SU-DHL-6 (cell line): ENCODE data around the gene FABP3.

ENCODE experiments used
- H2AFZ ChIP-seq: fragments of 200-600 bp; sonication (generic); 2 replicates; pipeline ENCODE4 v1.6.1; 2014; ENCODE audit warnings: low read depth, mild to moderate bottlenecking, moderate library complexity, mixed read lengths, antibody characterized with exemption, low read length; ENCODE audit not compliant: severe bottlenecking
- H3F3A ChIP-seq: fragments of 200-600 bp; shearing (Covaris generic); 2 replicates; pipeline ENCODE4 v1.6.0; 2016; ENCODE audit warnings: antibody characterized with exemption, mild to moderate bottlenecking; ENCODE audit not compliant: insufficient read depth
- H3K27ac ChIP-seq: fragments of 200-600 bp; sonication (generic); 2 replicates; pipeline ENCODE4 v1.5.1; 2016; ENCODE audit warnings: low read depth, mild to moderate bottlenecking, low read length, moderate library complexity, mixed read lengths
- H3K27me3 ChIP-seq: fragments of 200-600 bp; sonication (generic), shearing (Covaris generic); 2 replicates; pipeline ENCODE4 v1.6.0; 2014; ENCODE audit warnings: mild to moderate bottlenecking, low read length
- H3K36me3 ChIP-seq: fragments of 200-600 bp; sonication (generic); 2 replicates; pipeline ENCODE4 v1.6.1; 2014; ENCODE audit warnings: mild to moderate bottlenecking, low read length, mixed read lengths
- H3K4me2 ChIP-seq: fragments of 300-600, 200-600 bp; shearing (Covaris generic), sonication (generic); 2 replicates; pipeline ENCODE4 v1.6.0; 2014; ENCODE audit warnings: low read length, low read depth, mild to moderate bottlenecking; ENCODE audit not compliant: poor library complexity, severe bottlenecking
- H3K4me3 ChIP-seq: fragments of 200-600 bp; sonication (generic); 2 replicates; pipeline ENCODE4 v1.5.1; 2014; ENCODE audit warnings: antibody characterized with exemption, low read length, mild to moderate bottlenecking, mixed read lengths; ENCODE audit not compliant: insufficient read depth, poor library complexity, severe bottlenecking
- H3K79me2 ChIP-seq: fragments of 200-600 bp; sonication (generic); 2 replicates; pipeline ENCODE4 v1.6.1; 2014; ENCODE audit warnings: mild to moderate bottlenecking, low read length, moderate library complexity; ENCODE audit not compliant: insufficient read depth
- H3K9ac ChIP-seq: fragments of 200-600 bp; sonication (generic); 2 replicates; pipeline ENCODE4 v1.7.0; 2014; ENCODE audit warnings: mild to moderate bottlenecking, low read length
- H3K9me2 ChIP-seq: fragments of 200-600 bp; sonication (generic); replicated peaks from 2 replicates; pipeline ENCODE4 v1.6.1; 2014; ENCODE audit warnings: low read length; ENCODE audit not compliant: insufficient read depth
- H3K9me3 ChIP-seq: fragments of 200-600 bp; sonication (generic); 2 replicates; pipeline ENCODE4 v1.6.1; 2014; ENCODE audit warnings: low read length, mixed read lengths; ENCODE audit not compliant: insufficient read depth
- H4K20me1 ChIP-seq: fragments of 200-600 bp; sonication (generic); 2 replicates; pipeline ENCODE4 v1.6.1; 2014; ENCODE audit warnings: low read depth, mild to moderate bottlenecking, antibody characterized with exemption, low read length, moderate library complexity, mixed read lengths
- EZH2phosphoT487 ChIP-seq: fragments of 200-600 bp; sonication (generic), shearing (Covaris generic); conservative IDR thresholded peaks from 2 replicates; pipeline ENCODE4 v1.6.1; 2018; ENCODE audit warnings: mild to moderate bottlenecking, antibody characterized with exemption, low read length, moderate library complexity, mixed read lengths
- TF ChIP-seq, protein P1 (sequence below): fragments of 200-600 bp; sonication (generic); IDR thresholded peaks from one replicate; pipeline ENCODE4 v1.5.1; 2017; ENCODE audit warnings: antibody characterized with exemption, mild to moderate bottlenecking, low read length, moderate library complexity; ENCODE audit not compliant: insufficient read depth, poor library complexity, severe bottlenecking

FABP3 gene

DNA sequence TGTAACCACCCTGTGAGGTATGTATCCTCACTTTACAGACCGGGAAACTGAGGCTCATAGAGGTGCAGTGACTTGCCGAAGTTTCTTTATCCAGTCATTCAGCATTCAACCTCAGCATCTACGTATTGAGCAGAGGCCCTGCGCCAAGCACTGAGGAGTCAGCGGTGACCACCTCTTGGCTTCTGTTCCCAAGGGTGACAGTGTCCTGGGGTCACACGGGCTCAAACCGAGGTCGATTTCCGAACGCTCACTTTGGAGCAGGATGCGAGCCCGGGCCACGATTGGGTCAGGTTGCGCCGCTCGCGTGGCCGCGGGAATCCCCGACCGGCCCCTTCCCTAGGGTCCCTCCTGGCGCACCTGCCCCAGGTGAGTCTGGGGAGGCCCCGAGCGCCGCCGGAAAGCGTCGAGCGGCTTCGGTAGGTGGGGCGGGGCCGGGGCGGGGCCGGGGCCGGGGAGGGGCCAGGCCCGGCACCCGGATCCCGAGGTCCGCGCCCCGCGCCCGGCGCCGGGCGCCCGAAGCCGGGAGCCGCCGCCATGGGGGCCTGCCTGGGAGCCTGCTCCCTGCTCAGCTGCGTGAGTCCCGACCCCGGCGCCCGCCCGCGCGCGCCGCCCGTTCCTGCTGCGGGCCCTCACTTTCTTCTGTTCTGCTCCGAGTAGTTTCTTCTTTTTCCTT is 40.0 kb upstream of the FABP3 start, which contains the start of gene SERINC2:
TSS of gene SERINC2 (plus strand) at position 482 of the 673 bp plus-strand sequence. CDS start at position 535, 53 bp downstream.
- no peaks in the 10 kb centered on the region for H3K36me3 ChIP-seq

DNA sequence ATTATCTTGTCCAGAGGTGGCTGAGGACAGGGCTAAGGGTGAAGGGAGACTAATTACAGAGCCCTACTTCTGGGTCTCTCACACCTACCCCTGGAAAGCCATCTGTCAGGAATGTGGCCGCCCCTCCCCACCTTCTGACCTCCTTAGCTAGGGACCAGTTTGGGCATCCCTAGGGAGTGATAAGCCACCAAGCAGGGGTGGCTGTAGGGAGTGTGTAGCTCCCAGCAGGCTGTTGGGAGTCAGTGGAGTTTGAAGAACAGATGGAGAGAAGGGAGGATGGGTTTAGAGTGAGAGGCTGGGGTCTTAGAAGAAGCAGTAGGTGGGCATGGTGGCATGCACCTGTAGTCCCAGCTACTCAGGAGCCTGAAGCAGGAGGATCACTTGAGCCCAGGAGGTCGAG is 39.3 kb upstream of the FABP3 start:
- no peaks in the 10 kb centered on the region for H3K9me2 ChIP-seq
- H3K4me2 ChIP-seq = no peak overlapping the region
- H2AFZ ChIP-seq = no peak overlapping the region
- H3K9ac ChIP-seq = no peak overlapping the region
- H3K4me3 ChIP-seq = no peak overlapping the region
- no peaks in the 10 kb centered on the region for H4K20me1 ChIP-seq
- no peaks in the 10 kb centered on the region for H3K9me3 ChIP-seq
- H3K27ac ChIP-seq = no peak overlapping the region
- no peaks in the 10 kb centered on the region for H3K27me3 ChIP-seq
- H3F3A ChIP-seq = no peaks in the 10 kb centered on the region
- no peaks in the 10 kb centered on the region for H3K79me2 ChIP-seq
- H3K36me3 ChIP-seq = no peaks in the 10 kb centered on the region
- TF ChIP-seq EZH2phosphoT487 = no peak

More for the DNA sequence above, 40.0 kb upstream of the FABP3 start, which contains the start of gene SERINC2:
- peak within 1 kb of the TSS; percentile 72 for H3K4me3 ChIP-seq
- no peaks in the 10 kb centered on the region for H3K79me2 ChIP-seq
- H3F3A ChIP-seq = no peaks in the 10 kb centered on the region
- no peaks in the 10 kb centered on the region for H4K20me1 ChIP-seq
- H2AFZ ChIP-seq = peak within 1 kb of the TSS; percentile 96
- H3K9me3 ChIP-seq = no peaks in the 10 kb centered on the region
- no peak for TF ChIP-seq EZH2phosphoT487
- TF ChIP-seq, protein P1, sequence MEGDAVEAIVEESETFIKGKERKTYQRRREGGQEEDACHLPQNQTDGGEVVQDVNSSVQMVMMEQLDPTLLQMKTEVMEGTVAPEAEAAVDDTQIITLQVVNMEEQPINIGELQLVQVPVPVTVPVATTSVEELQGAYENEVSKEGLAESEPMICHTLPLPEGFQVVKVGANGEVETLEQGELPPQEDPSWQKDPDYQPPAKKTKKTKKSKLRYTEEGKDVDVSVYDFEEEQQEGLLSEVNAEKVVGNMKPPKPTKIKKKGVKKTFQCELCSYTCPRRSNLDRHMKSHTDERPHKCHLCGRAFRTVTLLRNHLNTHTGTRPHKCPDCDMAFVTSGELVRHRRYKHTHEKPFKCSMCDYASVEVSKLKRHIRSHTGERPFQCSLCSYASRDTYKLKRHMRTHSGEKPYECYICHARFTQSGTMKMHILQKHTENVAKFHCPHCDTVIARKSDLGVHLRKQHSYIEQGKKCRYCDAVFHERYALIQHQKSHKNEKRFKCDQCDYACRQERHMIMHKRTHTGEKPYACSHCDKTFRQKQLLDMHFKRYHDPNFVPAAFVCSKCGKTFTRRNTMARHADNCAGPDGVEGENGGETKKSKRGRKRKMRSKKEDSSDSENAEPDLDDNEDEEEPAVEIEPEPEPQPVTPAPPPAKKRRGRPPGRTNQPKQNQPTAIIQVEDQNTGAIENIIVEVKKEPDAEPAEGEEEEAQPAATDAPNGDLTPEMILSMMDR = no peak
- H3K9ac ChIP-seq = peak within 1 kb of the TSS; percentile 70
- H3K9me2 ChIP-seq = no peaks in the 10 kb centered on the region
- no peak within 1 kb of the TSS for H3K27ac ChIP-seq
- H3K27me3 ChIP-seq = no peaks in the 10 kb centered on the region
- H3K4me2 ChIP-seq = peak within 1 kb of the TSS; percentile 97

DNA sequence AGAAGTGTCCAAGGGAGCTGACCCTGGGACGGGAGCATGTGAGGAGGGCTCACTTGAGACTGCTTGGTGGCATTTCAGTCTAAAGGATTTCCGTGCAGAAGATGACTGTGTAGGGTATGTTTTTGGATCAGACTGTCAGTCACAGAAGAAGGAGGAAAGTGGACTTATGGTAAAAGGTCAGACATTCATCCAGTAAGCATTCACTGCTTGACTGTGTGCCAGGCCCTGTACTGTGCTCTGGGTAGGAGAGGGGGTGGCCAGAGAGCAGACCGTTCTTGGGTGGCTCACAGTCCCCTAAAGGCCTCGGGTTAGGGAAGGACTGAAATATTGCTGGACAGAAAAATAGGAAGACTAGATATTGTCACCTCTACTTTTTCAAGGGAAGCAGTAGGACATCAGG is 38.0 kb upstream of the FABP3 start:
- H2AFZ ChIP-seq = no peak overlapping the region
- H4K20me1 ChIP-seq = no peaks in the 10 kb centered on the region
- no peaks in the 10 kb centered on the region for H3K27me3 ChIP-seq
- no peak overlapping the region for H3K9ac ChIP-seq
- no peaks in the 10 kb centered on the region for H3K9me3 ChIP-seq
- H3K9me2 ChIP-seq = no peaks in the 10 kb centered on the region
- no peaks in the 10 kb centered on the region for H3K36me3 ChIP-seq
- no peak for TF ChIP-seq EZH2phosphoT487
- TF ChIP-seq, protein P1 = no peak
- H3K4me3 ChIP-seq = no peak overlapping the region
- no peaks in the 10 kb centered on the region for H3K79me2 ChIP-seq
- no peaks in the 10 kb centered on the region for H3F3A ChIP-seq
- H3K27ac ChIP-seq = no peak overlapping the region
- no peak overlapping the region for H3K4me2 ChIP-seq
